NCI-H2029 (cell line): ENCODE results near the gene PHLDA3.

Experiments used
- DNase-seq: peaks from one replicate; lab custom pipeline; 2025; lab: John Stamatoyannopoulos, UW

PHLDA3 gene

DNA sequence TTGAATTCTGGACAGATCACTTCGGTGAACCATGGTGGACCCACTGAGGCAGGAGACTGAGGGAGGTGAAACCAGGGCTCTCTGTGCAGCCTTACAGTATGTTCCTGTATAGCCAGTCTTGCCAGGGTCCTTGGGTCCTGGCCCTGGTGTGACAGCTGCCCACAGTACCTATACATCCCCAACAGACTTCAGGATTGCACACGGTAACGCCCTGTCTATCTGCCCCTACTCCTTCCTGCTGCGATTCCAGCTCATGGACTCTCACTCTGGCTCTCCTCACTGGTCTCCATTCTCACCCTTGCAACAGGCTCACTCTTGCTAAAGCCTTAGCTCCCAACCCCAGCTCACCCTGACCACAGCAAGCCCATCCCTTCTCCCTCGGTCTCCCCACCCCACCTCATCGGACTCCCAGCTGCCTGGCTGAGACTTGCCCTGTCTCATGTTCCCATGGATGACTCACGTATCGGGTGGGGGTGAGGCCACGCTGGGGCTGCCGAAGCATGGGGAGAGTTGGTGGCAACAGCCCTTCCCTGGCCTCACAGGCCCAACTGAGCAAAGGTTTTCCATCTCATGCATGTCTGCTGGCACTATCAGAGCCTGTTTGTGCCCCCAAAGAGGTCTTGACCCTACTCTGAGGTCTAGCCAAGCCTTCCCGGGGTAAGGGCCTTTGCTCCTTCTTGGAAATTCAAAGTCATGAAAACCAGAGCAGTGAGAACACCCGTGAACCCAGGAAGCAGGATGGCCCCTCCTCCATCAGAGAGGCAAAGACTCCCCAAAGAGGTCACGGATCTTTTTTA is 7.1 kb downstream of the PHLDA3 start:
- no peak for DNase-seq

DNA sequence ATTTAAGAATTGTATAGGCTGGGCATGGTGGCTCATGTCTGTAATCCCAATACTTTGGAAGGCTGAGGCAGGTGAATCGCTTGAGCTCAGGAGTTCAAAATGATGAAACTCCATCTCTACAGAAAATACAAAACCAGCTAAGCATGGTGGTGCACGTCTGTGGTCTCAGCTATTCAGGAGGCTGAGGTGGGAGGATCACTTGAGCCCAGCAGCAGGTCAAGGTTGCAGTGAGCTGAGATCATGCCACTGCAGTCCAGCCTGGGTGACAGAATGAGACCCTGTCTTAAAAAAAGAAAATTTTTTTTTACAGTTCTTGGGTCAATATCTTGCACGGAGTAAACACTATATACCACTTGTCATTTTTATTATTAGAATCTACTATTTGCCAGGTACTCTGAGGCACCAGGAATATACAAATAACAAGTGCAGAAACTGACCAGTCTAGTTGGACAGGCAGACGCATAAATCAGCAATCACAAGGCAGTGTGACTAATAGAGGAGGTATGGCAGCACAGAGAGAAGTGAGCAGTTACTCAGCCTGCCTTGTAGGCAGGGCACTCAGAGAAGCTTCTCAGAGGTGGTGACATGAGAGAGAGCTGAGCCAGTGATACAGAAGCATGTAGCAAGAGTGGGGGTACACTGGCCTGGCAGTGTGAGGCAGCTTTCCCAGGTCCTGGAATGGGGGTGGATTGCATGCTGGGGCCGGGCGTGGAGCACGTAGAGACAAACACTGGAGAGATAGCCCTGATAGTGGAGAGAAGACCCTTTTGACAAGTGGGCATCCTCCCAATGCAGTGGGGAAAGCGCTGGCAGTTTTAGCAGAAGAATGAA is 8.0 kb downstream of the PHLDA3 start:
- DNase-seq, result no peak

DNA sequence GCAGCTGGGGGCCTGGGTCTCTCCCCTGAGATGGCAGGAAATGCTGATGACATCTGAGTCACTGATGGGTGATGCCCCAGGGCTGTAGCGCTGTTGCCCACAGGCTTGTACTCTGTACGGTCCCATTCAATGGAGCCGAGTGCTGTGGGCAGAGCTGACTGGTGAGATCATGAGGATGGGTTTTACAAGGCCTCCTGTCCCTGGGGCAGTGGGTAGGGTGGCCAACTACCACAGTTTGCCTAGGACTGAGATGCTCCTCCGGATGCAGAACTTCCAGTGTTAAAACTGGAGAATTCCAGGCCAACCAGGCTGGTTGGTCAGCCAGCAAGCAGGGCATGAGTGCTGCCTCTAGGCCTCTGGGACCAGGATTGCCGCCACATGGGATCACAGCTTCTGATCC is 9.2 kb downstream of the PHLDA3 start:
- no peak for DNase-seq

DNA sequence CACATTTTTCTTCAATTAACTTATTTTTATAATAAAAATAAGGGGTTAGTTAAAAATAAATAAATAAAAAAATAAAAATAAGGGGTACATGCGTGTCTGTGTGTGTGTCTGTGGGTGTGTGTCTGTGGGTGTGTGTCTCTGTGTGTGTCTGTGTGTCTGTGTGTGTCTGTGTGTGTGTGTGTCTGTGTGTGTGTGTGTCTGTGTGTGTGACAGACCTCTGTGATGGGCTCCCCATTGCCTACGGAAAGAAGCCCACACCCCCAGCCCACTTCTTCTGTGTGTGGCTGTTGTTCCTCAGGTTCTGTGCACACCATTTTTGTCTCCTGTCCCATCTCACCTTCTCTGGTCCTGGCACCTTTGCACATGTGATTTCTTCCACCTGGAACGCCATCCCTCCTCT is 9.9 kb downstream of the PHLDA3 start:
- no peak for DNase-seq

- no peak for DNase-seq
Observed at GRCh38 chr1:201457508-201457960, 11.5 kb downstream of the PHLDA3 start.

- no peak for DNase-seq
Observed at GRCh38 chr1:201456499-201457309, 12.3 kb downstream of the PHLDA3 start.

DNA sequence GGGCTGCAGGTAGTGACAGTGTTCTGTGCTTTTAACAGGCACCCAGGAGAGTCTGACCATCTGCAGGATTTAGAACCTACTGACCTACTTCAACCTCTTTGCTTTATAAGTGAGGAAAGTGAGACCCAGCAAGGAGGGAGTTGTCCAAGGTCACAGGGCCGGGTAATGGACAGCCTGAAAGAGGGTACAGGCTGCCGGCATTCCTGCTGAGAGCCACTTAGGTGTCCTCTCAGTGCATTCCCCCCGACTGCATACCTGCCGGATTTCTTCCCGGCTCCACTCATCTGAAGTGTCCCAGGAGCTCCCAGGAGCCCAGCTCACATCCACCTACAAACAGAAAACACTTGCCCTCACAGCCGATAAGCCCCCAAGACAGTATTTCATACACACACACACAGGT is 13.9 kb downstream of the PHLDA3 start:
- DNase-seq, result no peak

DNA sequence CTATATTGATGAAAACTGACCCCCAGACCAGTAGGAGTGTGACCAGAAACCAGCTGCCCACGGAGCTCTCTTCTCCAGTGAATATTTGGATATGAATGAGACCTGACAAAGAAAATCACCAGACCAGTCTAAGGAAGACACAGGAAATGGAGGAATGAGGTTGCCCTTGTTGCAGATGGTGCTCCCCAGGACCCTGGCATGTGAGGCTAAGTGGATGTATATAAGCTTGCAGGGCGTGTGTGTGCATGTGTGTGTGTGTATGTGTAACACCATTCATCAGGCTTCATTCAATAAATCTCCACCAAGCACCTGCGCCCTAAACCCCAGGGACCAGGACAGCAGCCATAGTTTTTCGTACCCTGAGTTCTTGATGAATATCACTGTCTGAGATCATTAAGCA is 14.4 kb downstream of the PHLDA3 start:
- DNase-seq, result no peak

DNA sequence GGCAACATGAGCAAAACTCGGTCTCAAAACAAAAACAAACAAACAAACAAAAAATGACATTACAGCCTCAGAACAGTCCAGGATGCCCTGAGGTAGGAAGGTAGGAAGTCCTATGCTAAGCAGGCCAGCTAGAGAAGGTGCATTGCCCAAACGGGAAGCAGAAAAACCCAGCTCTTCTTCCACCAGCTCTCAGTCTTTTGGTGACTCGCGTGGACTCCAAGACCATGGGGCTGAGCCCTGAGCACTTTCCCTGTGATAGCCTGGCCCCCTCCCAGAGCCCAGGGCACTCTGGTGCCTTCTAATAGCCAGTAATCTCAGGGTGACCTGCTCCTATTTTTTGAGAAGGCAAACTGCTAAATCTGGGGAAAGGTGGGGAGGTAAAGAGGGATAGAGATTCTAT is 16.1 kb downstream of the PHLDA3 start:
- no peak for DNase-seq

GRCh38 chr1:201450721-201451291 is 18.2 kb downstream of the PHLDA3 start:
- no peak for DNase-seq

DNA sequence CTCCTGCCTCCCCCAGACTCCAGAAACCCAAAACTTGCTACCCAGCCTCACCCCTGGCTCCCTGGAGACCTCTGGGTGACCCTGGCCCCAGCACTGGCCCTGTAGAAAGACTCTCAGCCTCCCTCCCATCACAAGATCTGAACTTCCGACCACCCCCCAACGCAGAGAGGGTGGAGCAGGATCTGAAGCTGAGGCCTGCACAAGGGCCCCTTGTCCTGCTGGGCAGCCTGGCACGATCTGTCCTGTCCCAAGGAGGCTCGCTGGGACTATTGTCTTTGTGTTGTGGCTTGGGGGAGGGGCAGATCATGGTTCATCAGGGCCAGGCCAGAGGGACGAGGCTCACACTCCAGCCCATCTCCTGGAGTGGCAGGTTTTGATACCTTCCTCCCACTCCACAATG is 20.0 kb downstream of the PHLDA3 start:
- DNase-seq, result no peak

GRCh38 chr1:201447903-201448871 is 20.8 kb downstream of the PHLDA3 start:
- no peak for DNase-seq

- no peak for DNase-seq
Observed at GRCh38 chr1:201445310-201445709, 23.7 kb downstream of the PHLDA3 start.

DNA sequence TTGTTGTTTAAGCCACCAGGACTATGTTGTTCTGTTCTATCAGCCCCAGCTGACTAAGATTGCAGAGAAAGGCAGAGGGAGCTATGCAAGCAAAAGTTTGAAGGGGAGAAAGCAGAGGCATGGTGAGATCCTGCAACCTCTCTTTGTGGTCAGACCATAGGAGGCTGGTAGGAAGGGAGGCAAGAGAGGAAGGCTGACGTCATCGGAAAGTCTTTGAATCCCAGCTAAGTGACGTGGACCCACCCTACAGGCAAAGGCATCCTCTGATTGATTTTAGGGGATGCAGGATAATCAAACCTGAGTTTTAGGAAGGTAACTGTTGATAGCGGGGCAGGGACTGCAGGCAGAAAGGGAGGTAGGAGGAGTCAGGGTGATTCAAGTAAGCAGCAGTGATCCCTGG is 24.2 kb downstream of the PHLDA3 start:
- no peak for DNase-seq

GRCh38 chr1:201443747-201444146 is 25.2 kb downstream of the PHLDA3 start:
- DNase-seq, result no peak

DNA sequence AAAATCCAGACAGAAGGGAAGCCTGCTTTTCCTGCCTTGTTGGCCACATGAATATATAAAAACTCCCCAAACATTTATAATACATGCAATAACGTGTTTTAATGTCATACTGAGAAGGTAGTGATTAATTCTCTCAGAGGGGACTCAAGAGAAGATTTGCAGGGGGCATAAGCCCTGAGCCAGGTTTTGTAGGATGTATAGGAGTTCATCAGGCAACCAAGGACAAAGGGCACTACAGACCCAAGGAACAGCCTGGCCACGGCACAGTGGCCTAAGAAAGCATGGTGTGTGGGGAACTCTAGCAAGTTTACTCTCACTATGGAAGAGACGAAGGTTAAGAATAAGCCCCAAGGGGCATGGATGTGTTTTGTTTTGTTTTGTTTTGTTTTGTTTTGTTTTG is 32.0 kb downstream of the PHLDA3 start:
- DNase-seq, result no peak

- no peak for DNase-seq
Observed at GRCh38 chr1:201436393-201436792, 32.6 kb downstream of the PHLDA3 start.

- DNase-seq, result no peak
Observed at GRCh38 chr1:201434266-201434665, 34.7 kb downstream of the PHLDA3 start.

- DNase-seq, result no peak
Observed at GRCh38 chr1:201433609-201434008, 35.4 kb downstream of the PHLDA3 start.

DNA sequence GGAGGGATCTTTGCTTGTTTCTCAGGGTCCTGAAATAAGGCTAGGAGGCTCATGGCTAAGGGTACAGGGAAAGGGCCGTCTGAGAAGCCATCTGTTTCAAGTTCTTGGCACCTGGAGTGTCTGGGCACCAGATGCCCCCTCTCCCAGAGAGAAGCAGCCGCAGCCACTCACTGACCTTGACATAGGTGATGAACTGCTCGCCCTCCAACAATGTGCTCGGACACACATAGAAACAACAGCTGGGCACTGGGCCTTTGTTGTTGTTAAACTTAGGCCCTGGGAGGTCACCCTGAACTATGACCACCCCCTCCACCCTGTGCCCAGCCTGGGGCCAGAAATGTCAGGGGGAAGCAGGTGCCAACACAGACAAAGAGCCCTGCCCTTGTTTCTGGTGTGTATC is 38.2 kb downstream of the PHLDA3 start:
- DNase-seq, result no peak
